Astrocyte (in vitro differentiated cells and primary cell): ENCODE data around the gene WDR37.

Source experiments
- EZH2 ChIP-seq: IDR thresholded peaks from 2 replicates; pipeline ENCODE4 v1.6.1; 2012; ENCODE audit warnings: mild to moderate bottlenecking, low read length, inconsistent platforms; ENCODE audit not compliant: insufficient read depth
- TF ChIP-seq, protein P1 (sequence below): IDR thresholded peaks from 2 replicates; pipeline ENCODE4 v1.5.1; 2011; ENCODE audit warnings: low read depth, mild to moderate bottlenecking, inconsistent platforms, low read length, moderate library complexity; ENCODE audit not compliant: insufficient read depth

DNA sequence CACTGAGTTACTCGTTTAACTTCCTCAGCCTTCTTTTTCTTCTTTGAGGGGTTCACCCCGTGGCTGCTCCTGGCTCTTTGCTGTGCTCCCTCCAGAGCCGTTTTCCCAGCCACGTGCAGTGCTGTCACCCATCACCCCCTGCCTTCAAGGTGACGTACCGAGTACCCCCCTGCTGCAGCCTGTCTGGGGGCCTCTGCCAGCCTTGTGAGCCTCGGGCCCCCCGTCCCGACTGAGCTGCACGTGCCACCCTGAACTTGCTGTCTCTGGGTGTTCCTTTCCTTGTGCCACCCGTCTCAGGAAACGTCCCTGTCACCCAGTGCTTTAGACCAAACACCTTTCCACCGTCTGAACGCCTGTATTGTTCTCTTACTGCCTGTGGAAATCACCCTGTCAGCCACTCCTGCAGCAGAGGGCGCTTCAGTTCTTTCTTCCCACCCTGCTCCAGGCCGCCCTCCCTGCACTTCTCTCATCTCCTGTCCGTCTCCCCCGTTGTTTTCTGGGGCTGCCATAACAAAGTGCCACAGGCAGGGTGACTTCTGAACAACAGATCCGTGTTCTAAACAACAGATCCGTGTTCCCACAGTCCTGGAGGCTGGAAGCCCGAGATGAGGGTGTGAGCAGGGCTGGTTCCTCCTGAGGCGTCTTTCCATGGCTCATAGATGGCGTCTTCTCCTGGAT lies 44.6 kb downstream of the WDR37 start:
- TF ChIP-seq, protein P1, sequence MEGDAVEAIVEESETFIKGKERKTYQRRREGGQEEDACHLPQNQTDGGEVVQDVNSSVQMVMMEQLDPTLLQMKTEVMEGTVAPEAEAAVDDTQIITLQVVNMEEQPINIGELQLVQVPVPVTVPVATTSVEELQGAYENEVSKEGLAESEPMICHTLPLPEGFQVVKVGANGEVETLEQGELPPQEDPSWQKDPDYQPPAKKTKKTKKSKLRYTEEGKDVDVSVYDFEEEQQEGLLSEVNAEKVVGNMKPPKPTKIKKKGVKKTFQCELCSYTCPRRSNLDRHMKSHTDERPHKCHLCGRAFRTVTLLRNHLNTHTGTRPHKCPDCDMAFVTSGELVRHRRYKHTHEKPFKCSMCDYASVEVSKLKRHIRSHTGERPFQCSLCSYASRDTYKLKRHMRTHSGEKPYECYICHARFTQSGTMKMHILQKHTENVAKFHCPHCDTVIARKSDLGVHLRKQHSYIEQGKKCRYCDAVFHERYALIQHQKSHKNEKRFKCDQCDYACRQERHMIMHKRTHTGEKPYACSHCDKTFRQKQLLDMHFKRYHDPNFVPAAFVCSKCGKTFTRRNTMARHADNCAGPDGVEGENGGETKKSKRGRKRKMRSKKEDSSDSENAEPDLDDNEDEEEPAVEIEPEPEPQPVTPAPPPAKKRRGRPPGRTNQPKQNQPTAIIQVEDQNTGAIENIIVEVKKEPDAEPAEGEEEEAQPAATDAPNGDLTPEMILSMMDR, result no peak
- TF ChIP-seq EZH2, result no peak
